WERI-Rb-1 (cell line): Measurements from ENCODE around the gene UHRF1.
A peak's percentile ranks its signal among the peaks of the same experiment; 100 is the strongest.
"Not testable (repeated sequence)": the region's sequence is repeated elsewhere in the genome, so short reads cannot be mapped to it uniquely, and the experiment has no call there.

Source experiments
- DNase-seq: peaks from one replicate; pipeline ENCODE4 v3.0.0-alpha.2; 2020
- H3K27ac ChIP-seq: fragments of 250-450 bp; sonication (Bioruptor Pico); 2 replicates; pipeline ENCODE4 v1.5.1; 2020; ENCODE audit warnings: mild to moderate bottlenecking, moderate library complexity
- H3K27me3 ChIP-seq: fragments of 250-450 bp; sonication (Bioruptor Pico); 2 replicates; pipeline ENCODE4 v1.5.1; 2021; ENCODE audit warnings: mild to moderate bottlenecking, low read depth, moderate library complexity; ENCODE audit not compliant: insufficient read depth, severe bottlenecking
- H3K36me3 ChIP-seq: fragments of 250-450 bp; sonication (Bioruptor Pico); 2 replicates; pipeline ENCODE4 v1.5.1; 2020; ENCODE audit warnings: mild to moderate bottlenecking, moderate library complexity
- H3K4me3 ChIP-seq: 2 replicates; pipeline ENCODE4 v1.5.1; 2011; ENCODE audit warnings: low read depth, mild to moderate bottlenecking, control low read depth, low read length
- H3K9me3 ChIP-seq: fragments of 250-450 bp; sonication (Bioruptor Pico); 2 replicates; pipeline ENCODE4 v1.5.1; 2021; ENCODE audit warnings: mild to moderate bottlenecking, moderate library complexity; ENCODE audit not compliant: severe bottlenecking
- CTCF ChIP-seq: IDR thresholded peaks from 2 replicates; pipeline ENCODE4 v1.5.1; 2011; ENCODE audit warnings: low read depth, mild to moderate bottlenecking, control low read depth, inconsistent platforms, low read length

The UHRF1 gene

GRCh38 chr19:4952945-4953344, 43.6 kb downstream of the UHRF1 start:
- DNase-seq = peak; percentile 94
- no peaks in the 10 kb centered on the region for H3K9me3 ChIP-seq
- peaks cover 88% of the 10 kb centered on the region for H3K36me3 ChIP-seq
- TF ChIP-seq CTCF = no peak
- H3K27ac ChIP-seq = peak overlapping the region; percentile 78
- H3K4me3 ChIP-seq = no peak overlapping the region
- no peaks in the 10 kb centered on the region for H3K27me3 ChIP-seq

GRCh38 chr19:4954320-4955149, 45.2 kb downstream of the UHRF1 start:
- DNase-seq, H3K27me3 ChIP-seq, H3K4me3 ChIP-seq, H3K9me3 ChIP-seq: not testable (repeated sequence)
- Histone ChIP-seq H3K27ac (peak overlapping the region; percentile 70), H3K36me3 (peaks cover 90% of the 10 kb centered on the region)

- Histone ChIP-seq H3K4me3 (no peak overlapping the region), H3K9me3 (no peaks in the 10 kb centered on the region), H3K36me3 (peaks cover 90% of the 10 kb centered on the region), H3K27me3 (no peaks in the 10 kb centered on the region), H3K27ac (0 out of 2 replicates have a peak overlapping the region, but pooled peaks have one; percentile 1)
- no peak for DNase-seq
- no peak for TF ChIP-seq CTCF
Observed at GRCh38 chr19:4955274-4955673, 46.0 kb downstream of the UHRF1 start.

GRCh38 chr19:4957981-4958380, 48.7 kb downstream of the UHRF1 start:
- peak; percentile 56 for DNase-seq
- H3K36me3 ChIP-seq = peaks cover 85% of the 10 kb centered on the region
- H3K27me3 ChIP-seq = no peaks in the 10 kb centered on the region
- no peaks in the 10 kb centered on the region for H3K9me3 ChIP-seq
- H3K27ac ChIP-seq = peak overlapping the region; percentile 62
- no peak overlapping the region for H3K4me3 ChIP-seq
- no peak for TF ChIP-seq CTCF

GRCh38 chr19:4962085-4962619, 52.9 kb downstream of the UHRF1 start:
- Histone ChIP-seq H3K27me3 (no peaks in the 10 kb centered on the region), H3K27ac (no peak overlapping the region), H3K9me3 (no peaks in the 10 kb centered on the region), H3K4me3 (no peak overlapping the region), H3K36me3 (peaks cover 66% of the 10 kb centered on the region)
- no peak for TF ChIP-seq CTCF
- no peak for DNase-seq

GRCh38 chr19:4965061-4965460, 55.8 kb downstream of the UHRF1 start:
- H3K9me3 ChIP-seq = no peaks in the 10 kb centered on the region
- no peaks in the 10 kb centered on the region for H3K27me3 ChIP-seq
- DNase-seq = no peak
- H3K4me3 ChIP-seq = no peak overlapping the region
- no peak for TF ChIP-seq CTCF
- peaks cover 38% of the 10 kb centered on the region for H3K36me3 ChIP-seq
- no peak overlapping the region for H3K27ac ChIP-seq
